Thoracic aorta (tissue), 2 donors: ENCODE results near the gene REXO5. TPM values are rescaled to one million over a fixed set of nuclear protein-coding genes. Genes with fewer than 3 reads are reported as not detected.
A peak's percentile ranks its signal among the peaks of the same experiment; 100 is the strongest.

Experiments used
- ATAC-seq: fragments of 150-250 bp; one replicate; pipeline ENCODE4 v1.8.0; 2017; ENCODE audit warnings: low read depth; ENCODE audit not compliant: insufficient number of reproducible peaks, low FRiP score
- DNase-seq: peaks from one replicate; pipeline ENCODE4 v3.0.0-alpha.2; 2020; ENCODE audit warnings: low spot score
- H3K27ac ChIP-seq, 2 donors: fragments of 200-600 bp; sonication (generic); 1 replicate in 1 of 2; 2 replicates in 1 of 2; pipeline ENCODE4 v1.5.1; 2016; ENCODE audit warnings: mild to moderate bottlenecking in 2 of 2, moderate library complexity in 2 of 2
- H3K27me3 ChIP-seq: fragments of 200-600 bp; sonication (generic); replicated peaks from 2 replicates; pipeline ENCODE4 v1.6.0; 2016; ENCODE audit warnings: mild to moderate bottlenecking; ENCODE audit not compliant: insufficient read depth
- H3K36me3 ChIP-seq: fragments of 200-600 bp; sonication (generic); one replicate; pipeline ENCODE4 v1.5.1; 2016
- H3K4me1 ChIP-seq, 2 donors: fragments of 200-600 bp; sonication (generic); 1 replicate in 1 of 2; 2 replicates in 1 of 2; pipeline versions ENCODE4 v1.5.1 to v1.6.0; 2016; ENCODE audit warnings: low read depth in 2 of 2, mild to moderate bottlenecking in 1 of 2; ENCODE audit not compliant: control insufficient read depth in 1 of 2
- H3K4me3 ChIP-seq: fragments of 200-600 bp; sonication (generic); 2 replicates; pipeline ENCODE4 v1.5.1; 2016; ENCODE audit warnings: mild to moderate bottlenecking
- H3K9me3 ChIP-seq: fragments of 200-600 bp; sonication (generic); 2 replicates; pipeline ENCODE4 v1.5.1; 2016
- total RNA-seq, 2 donors: library from RNA; depleted of rRNA; stranded (reverse); fragments of >200 nt; gene quantifications; one replicate each; pipeline versions ENCODE4 v1.1.0 to v1.2.3, GENCODE V29; 2016
- TF ChIP-seq, protein P1 (sequence below): fragments of 200-600 bp; sonication (generic); IDR thresholded peaks from one replicate; pipeline ENCODE4 v1.5.1; 2019; ENCODE audit warnings: antibody characterized with exemption

REXO5 gene
- total RNA-seq, 2 donors from 2014 or later = 6.5 TPM; not detected in 1

DNA sequence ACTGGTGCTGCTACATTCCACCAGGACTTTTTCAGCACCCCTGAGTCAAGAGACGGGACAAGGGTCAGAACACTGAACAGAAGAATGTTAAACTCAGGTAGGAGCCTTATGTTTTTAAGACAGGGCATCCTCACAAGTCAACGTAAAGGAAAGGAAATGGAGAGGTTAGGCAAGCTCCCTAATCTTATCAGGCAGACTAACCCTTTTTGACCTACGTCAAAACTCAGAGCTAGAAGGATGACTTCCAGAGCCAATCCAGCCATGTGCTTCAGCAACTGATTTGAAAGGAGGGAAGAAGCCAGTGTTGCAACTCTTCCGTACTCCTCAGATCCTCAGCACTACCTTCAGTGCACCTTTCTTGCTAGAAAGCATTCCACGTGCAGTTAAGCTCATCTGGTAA is 46.8 kb downstream of the REXO5 start:
- DNase-seq (no peak), ATAC-seq (no peak)
- TF ChIP-seq, protein P1, sequence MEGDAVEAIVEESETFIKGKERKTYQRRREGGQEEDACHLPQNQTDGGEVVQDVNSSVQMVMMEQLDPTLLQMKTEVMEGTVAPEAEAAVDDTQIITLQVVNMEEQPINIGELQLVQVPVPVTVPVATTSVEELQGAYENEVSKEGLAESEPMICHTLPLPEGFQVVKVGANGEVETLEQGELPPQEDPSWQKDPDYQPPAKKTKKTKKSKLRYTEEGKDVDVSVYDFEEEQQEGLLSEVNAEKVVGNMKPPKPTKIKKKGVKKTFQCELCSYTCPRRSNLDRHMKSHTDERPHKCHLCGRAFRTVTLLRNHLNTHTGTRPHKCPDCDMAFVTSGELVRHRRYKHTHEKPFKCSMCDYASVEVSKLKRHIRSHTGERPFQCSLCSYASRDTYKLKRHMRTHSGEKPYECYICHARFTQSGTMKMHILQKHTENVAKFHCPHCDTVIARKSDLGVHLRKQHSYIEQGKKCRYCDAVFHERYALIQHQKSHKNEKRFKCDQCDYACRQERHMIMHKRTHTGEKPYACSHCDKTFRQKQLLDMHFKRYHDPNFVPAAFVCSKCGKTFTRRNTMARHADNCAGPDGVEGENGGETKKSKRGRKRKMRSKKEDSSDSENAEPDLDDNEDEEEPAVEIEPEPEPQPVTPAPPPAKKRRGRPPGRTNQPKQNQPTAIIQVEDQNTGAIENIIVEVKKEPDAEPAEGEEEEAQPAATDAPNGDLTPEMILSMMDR = no peak
- Histone ChIP-seq H3K27ac (peak overlapping the region; percentile 83 to 95), H3K4me1 (peaks cover 43 to 61% of the 10 kb centered on the region in 2 donors), H3K9me3 (no peaks in the 10 kb centered on the region), H3K27me3 (no peaks in the 10 kb centered on the region), H3K4me3 (no peak overlapping the region), H3K36me3 (peaks cover 8% of the 10 kb centered on the region)

DNA sequence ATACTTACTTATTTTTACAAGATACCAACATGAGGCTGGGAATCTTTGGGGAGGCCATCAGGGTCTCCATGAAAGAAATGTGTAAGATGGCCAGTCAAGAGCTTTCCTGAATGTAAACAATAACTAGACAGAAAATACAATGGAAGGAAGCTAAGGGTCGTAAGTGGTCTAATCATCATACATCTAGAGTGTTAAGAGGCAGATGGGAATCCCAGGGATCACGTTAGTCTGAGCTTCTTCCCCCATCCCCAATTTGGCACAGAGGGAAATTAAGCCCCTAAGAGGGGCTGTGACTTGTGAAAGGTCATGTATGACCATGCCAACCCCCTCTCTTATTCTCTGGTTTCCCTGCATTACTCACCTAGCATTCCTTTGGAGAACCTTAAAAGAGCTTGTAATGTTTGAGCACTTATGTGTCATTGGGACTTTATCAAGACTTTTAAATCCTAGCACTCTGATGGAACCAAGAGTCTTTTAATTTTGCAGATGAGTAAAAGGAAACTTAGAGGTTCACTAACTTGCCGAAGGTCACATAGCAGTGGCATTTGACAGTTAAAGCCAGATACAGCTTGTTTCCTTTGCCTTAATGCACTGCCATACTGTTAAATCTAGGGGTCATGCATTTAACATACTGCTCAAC is 47.8 kb downstream of the REXO5 start:
- TF ChIP-seq, protein P1 = no peak
- no peaks in the 10 kb centered on the region for H3K9me3 ChIP-seq
- no peak overlapping the region for H3K4me3 ChIP-seq
- no peak for ATAC-seq
- H3K36me3 ChIP-seq = peaks cover 8% of the 10 kb centered on the region
- H3K4me1 ChIP-seq = peaks cover 43 to 64% of the 10 kb centered on the region in 2 donors
- peak overlapping the region; percentile 83 to 95 for H3K27ac ChIP-seq
- DNase-seq = no peak
- no peaks in the 10 kb centered on the region for H3K27me3 ChIP-seq

DNA sequence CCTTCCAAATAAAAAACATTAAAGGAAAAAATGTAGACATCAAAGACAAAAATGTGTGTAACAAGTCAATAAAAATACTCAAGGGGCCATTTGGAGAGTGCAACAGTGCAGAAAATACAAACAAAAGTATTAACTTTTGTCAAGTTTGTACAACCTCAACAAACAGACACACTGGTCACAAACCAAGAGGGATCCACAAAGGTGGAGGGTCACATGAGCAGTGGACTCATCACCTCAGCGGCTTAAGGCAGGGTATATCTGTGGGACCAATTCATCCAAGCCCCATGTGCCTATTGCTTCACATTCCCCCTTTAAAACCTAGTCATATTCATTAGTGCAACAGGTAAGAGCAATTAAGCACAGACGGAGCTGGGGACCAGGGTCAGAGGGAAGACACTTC is 48.6 kb downstream of the REXO5 start:
- peaks cover 49 to 69% of the 10 kb centered on the region in 2 donors for H3K4me1 ChIP-seq

DNA sequence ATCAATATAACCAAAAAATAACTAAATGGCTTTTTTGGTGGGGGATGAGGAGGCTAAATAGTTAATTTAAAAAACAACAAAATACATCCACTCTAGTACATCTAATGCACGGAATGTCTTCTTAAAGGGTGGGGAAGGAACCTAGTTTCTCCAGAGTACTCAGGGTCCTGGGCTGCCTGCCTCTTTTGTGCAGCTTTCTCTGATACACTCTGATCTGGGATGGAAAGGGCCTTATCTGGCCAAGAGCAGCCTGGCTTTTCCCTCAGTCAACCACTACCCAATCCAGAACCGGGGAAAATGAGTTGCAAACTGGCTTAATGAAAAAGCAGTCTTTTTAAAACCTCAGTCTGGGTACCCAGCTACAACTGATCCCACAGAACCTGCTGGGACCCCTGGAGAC is 51.0 kb downstream of the REXO5 start:
- no peak overlapping the region for H3K27ac ChIP-seq
- no peaks in the 10 kb centered on the region for H3K9me3 ChIP-seq
- DNase-seq (no peak), ATAC-seq (no peak)
- no peaks in the 10 kb centered on the region for H3K27me3 ChIP-seq
- H3K36me3 ChIP-seq = peaks cover 23% of the 10 kb centered on the region
- peaks cover 42 to 67% of the 10 kb centered on the region in 2 donors for H3K4me1 ChIP-seq
- H3K4me3 ChIP-seq = no peak overlapping the region
- TF ChIP-seq, protein P1 = no peak

More for the DNA sequence above, 48.6 kb downstream of the REXO5 start:
- H3K27ac ChIP-seq = no peak overlapping the region
- H3K36me3 ChIP-seq = peaks cover 8% of the 10 kb centered on the region
- H3K9me3 ChIP-seq = no peaks in the 10 kb centered on the region
- H3K4me3 ChIP-seq = no peak overlapping the region
- no peak for ATAC-seq
- TF ChIP-seq, protein P1 = no peak
- no peak for DNase-seq
- H3K27me3 ChIP-seq = no peaks in the 10 kb centered on the region

DNA sequence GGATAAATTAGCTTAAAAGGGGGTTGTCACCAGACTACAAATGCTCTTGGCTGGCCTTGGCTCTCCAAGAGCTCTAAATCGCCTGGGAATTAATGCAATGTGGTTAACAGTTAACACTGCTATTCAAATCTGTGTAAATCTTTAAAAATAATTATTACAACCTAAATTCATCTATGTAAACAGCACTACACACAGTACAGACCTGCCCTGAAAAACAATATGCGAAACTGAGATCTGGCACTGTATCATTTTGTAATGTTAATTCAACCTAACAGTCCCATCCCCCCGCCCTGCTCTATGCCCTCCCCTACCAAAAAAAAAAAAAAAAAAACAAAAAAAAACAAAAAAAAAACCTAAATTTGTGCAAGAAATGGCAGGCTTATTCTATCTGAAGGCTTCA is 52.9 kb downstream of the REXO5 start:
- ATAC-seq = no peak
- no peak for DNase-seq
- H3K36me3 ChIP-seq = peaks cover 23% of the 10 kb centered on the region
- TF ChIP-seq, protein P1 = no peak
- H3K27me3 ChIP-seq = no peaks in the 10 kb centered on the region
- no peaks in the 10 kb centered on the region for H3K9me3 ChIP-seq
- peaks cover 23 to 60% of the 10 kb centered on the region in 2 donors for H3K4me1 ChIP-seq
- no peak overlapping the region for H3K4me3 ChIP-seq
- peak overlapping the region in 1 of 2 donors; percentile 40 for H3K27ac ChIP-seq
